Mesenchymal stem cell (in vitro differentiated cells and primary cell): ENCODE data around the gene PAPPA.

Experiments used
- DNase-seq: peaks from one replicate; pipeline ENCODE4 v3.0.0-alpha.2; 2013
- H2AFZ ChIP-seq: one replicate; pipeline ENCODE4 v1.6.1; 2013; ENCODE audit warnings: low read depth, mild to moderate bottlenecking, control low read depth, inconsistent platforms, low read length, moderate library complexity
- H2AK5ac ChIP-seq: 2 replicates; pipeline ENCODE4 v1.6.1; 2013; ENCODE audit warnings: low read length, moderate library complexity, mild to moderate bottlenecking, inconsistent platforms; ENCODE audit not compliant: severe bottlenecking
- H2BK120ac ChIP-seq: one replicate; pipeline ENCODE4 v1.6.1; 2013; ENCODE audit warnings: low read depth, mild to moderate bottlenecking, inconsistent platforms, low read length, moderate library complexity
- H2BK12ac ChIP-seq, 2 experiments: one replicate each; pipeline ENCODE4 v1.6.1; 2013; ENCODE audit warnings: inconsistent platforms in 2 of 2, low read length in 2 of 2, mild to moderate bottlenecking in 2 of 2, moderate library complexity in 2 of 2, control low read depth in 1 of 2
- H2BK15ac ChIP-seq: one replicate; pipeline ENCODE4 v1.6.1; 2013; ENCODE audit warnings: mild to moderate bottlenecking, low read depth, inconsistent platforms; ENCODE audit not compliant: poor library complexity, severe bottlenecking
- H2BK5ac ChIP-seq: 2 replicates; pipeline ENCODE4 v1.6.1; 2013; ENCODE audit warnings: low read depth, mild to moderate bottlenecking, low read length, control low read depth, inconsistent platforms; ENCODE audit not compliant: poor library complexity, severe bottlenecking
- H3K14ac ChIP-seq, 2 experiments: one replicate each; pipeline ENCODE4 v1.6.1; 2013; ENCODE audit warnings: inconsistent platforms in 2 of 2, low read length in 2 of 2, control low read depth in 1 of 2, mild to moderate bottlenecking in 1 of 2, moderate library complexity in 1 of 2
- H3K18ac ChIP-seq, 2 experiments: one replicate each; pipeline ENCODE4 v1.6.1; 2013; ENCODE audit warnings: inconsistent platforms in 2 of 2, low read length in 2 of 2, control low read depth in 1 of 2, low read depth in 1 of 2, mild to moderate bottlenecking in 1 of 2
- H3K23ac ChIP-seq, 2 experiments: one replicate each; pipeline ENCODE4 v1.6.1; 2013; ENCODE audit warnings: inconsistent platforms in 2 of 2, low read length in 2 of 2, mild to moderate bottlenecking in 2 of 2, moderate library complexity in 2 of 2, control low read depth in 1 of 2
- H3K27ac ChIP-seq: 2 replicates; pipeline ENCODE4 v1.5.1; 2013; ENCODE audit warnings: mild to moderate bottlenecking, moderate library complexity, low read length, control low read depth, inconsistent platforms; ENCODE audit not compliant: poor library complexity, severe bottlenecking
- H3K27me3 ChIP-seq, 2 experiments: 2 replicates each; pipeline versions ENCODE4 v1.6.1 to v1.7.0; 2013; ENCODE audit warnings: low read length in 2 of 2, mild to moderate bottlenecking in 2 of 2, moderate library complexity in 2 of 2, control low read depth in 1 of 2, inconsistent platforms in 1 of 2; ENCODE audit not compliant: control insufficient read depth in 1 of 2, insufficient read depth in 1 of 2
- H3K36me3 ChIP-seq, 2 experiments: 2 replicates each; pipeline versions ENCODE4 v1.6.1 to v1.7.0; 2013; ENCODE audit warnings: low read length in 2 of 2, control low read depth in 1 of 2, inconsistent platforms in 1 of 2, low read depth in 1 of 2, mild to moderate bottlenecking in 1 of 2; ENCODE audit not compliant: insufficient read depth in 2 of 2, control insufficient read depth in 1 of 2
- H3K4ac ChIP-seq, 2 experiments: one replicate each; pipeline ENCODE4 v1.6.1; 2013; ENCODE audit warnings: inconsistent platforms in 2 of 2, low read length in 2 of 2, mild to moderate bottlenecking in 2 of 2, moderate library complexity in 2 of 2, control low read depth in 1 of 2, low read depth in 1 of 2
- H3K4me1 ChIP-seq: 2 replicates; pipeline ENCODE4 v1.6.1; 2013; ENCODE audit warnings: low read depth, low read length, control low read depth; ENCODE audit not compliant: control insufficient read depth, insufficient read depth
- H3K4me2 ChIP-seq: 2 replicates; pipeline ENCODE4 v1.6.1; 2013; ENCODE audit warnings: low read length, mild to moderate bottlenecking, inconsistent platforms; ENCODE audit not compliant: poor library complexity, severe bottlenecking
- H3K4me3 ChIP-seq, 2 experiments: 2 replicates each; pipeline versions ENCODE4 v1.5.1 to v1.7.0; 2013; ENCODE audit warnings: low read length in 2 of 2, mild to moderate bottlenecking in 2 of 2, control low read depth in 1 of 2, low read depth in 1 of 2; ENCODE audit not compliant: insufficient read depth in 1 of 2
- H3K79me1 ChIP-seq: replicated peaks from 2 replicates; pipeline ENCODE4 v1.6.1; 2013; ENCODE audit warnings: mild to moderate bottlenecking, control low read depth, low read length, inconsistent platforms; ENCODE audit not compliant: poor library complexity, severe bottlenecking
- H3K9ac ChIP-seq: 2 replicates; pipeline ENCODE4 v1.7.0; 2013; ENCODE audit warnings: mild to moderate bottlenecking, low read length, moderate library complexity
- H3K9me3 ChIP-seq: 2 replicates; pipeline ENCODE4 v1.7.0; 2013; ENCODE audit warnings: mild to moderate bottlenecking, low read length; ENCODE audit not compliant: control insufficient read depth
- H4K8ac ChIP-seq: one replicate; pipeline ENCODE4 v1.6.1; 2013; ENCODE audit warnings: inconsistent platforms, mild to moderate bottlenecking, low read length, moderate library complexity
- H4K91ac ChIP-seq: one replicate; pipeline ENCODE4 v1.6.1; 2013; ENCODE audit warnings: mild to moderate bottlenecking, low read length, inconsistent platforms
- WGBS: methylation state at CpG from one replicate; pipeline ENCODE4 v1.1.7; 2013; ENCODE audit warnings: mixed read lengths; 5-methylcytosine and 5-hydroxymethylcytosine counted together

PAPPA gene

GRCh38 chr9:116250891-116251290 is 97.3 kb downstream of the PAPPA start:
- Histone ChIP-seq H2BK15ac (no peak overlapping the region), H3K4ac (no peak overlapping the region), H2BK5ac (no peak overlapping the region), H2AK5ac (peak overlapping the region; percentile 42), H3K9me3 (no peaks in the 10 kb centered on the region), H3K79me1 (peaks cover 3% of the 10 kb centered on the region), H2BK120ac (no peak overlapping the region), H2BK12ac (no peak overlapping the region), H2AFZ (no peak overlapping the region), H3K36me3 (peaks cover 4 to 58% of the 10 kb centered on the region in 2 experiments), H3K9ac (peak overlapping the region; percentile 34), H3K14ac (no peak overlapping the region), H4K8ac (no peak overlapping the region), H3K4me3 (peak overlapping the region in 1 of 2 experiments; percentile 9), H3K27me3 (no peaks in the 10 kb centered on the region), H3K18ac (no peak overlapping the region), H4K91ac (no peak overlapping the region), H3K4me1 (peaks cover 6% of the 10 kb centered on the region), H3K4me2 (no peak overlapping the region), H3K23ac (no peak overlapping the region), H3K27ac (peak overlapping the region; percentile 12)
- WGBS, result 100% methylated on average over 2 of the region's 4 CpGs
- DNase-seq, result peak; percentile 28

- H3K4ac ChIP-seq, result no peak overlapping the region
- peak overlapping the region; percentile 34 for H3K9ac ChIP-seq
- H2BK5ac ChIP-seq, result no peak overlapping the region
- H4K8ac ChIP-seq, result no peak overlapping the region
- H3K79me1 ChIP-seq, result peaks cover 3% of the 10 kb centered on the region
- no peak overlapping the region for H3K27ac ChIP-seq
- no peak overlapping the region for H2AFZ ChIP-seq
- H3K14ac ChIP-seq, result no peak overlapping the region
- H2BK120ac ChIP-seq, result no peak overlapping the region
- no peak overlapping the region for H4K91ac ChIP-seq
- no peaks in the 10 kb centered on the region for H3K9me3 ChIP-seq
- H2AK5ac ChIP-seq, result peak overlapping the region; percentile 74
- H2BK12ac ChIP-seq, result no peak overlapping the region
- peak overlapping the region in 1 of 2 experiments; percentile 67 for H3K18ac ChIP-seq
- H3K4me3 ChIP-seq, result no peak overlapping the region
- WGBS, result 75% methylated on average over 5 of the region's 5 CpGs
- no peak overlapping the region for H2BK15ac ChIP-seq
- no peak overlapping the region for H3K4me2 ChIP-seq
- no peak overlapping the region for H3K23ac ChIP-seq
- no peaks in the 10 kb centered on the region for H3K27me3 ChIP-seq
- H3K36me3 ChIP-seq, result peaks cover 4 to 53% of the 10 kb centered on the region in 2 experiments
- DNase-seq, result no peak
- peaks cover 6% of the 10 kb centered on the region for H3K4me1 ChIP-seq
Measured at GRCh38 chr9:116251366-116251765, 97.8 kb downstream of the PAPPA start.

GRCh38 chr9:116260531-116260930 is 106.9 kb downstream of the PAPPA start:
- no peak overlapping the region for H2AFZ ChIP-seq
- H3K4me2 ChIP-seq, result no peak overlapping the region
- no peak overlapping the region for H3K23ac ChIP-seq
- H3K27me3 ChIP-seq, result no peaks in the 10 kb centered on the region
- WGBS, result 86% methylated on average over 1 of the region's 2 CpGs
- no peak overlapping the region for H4K91ac ChIP-seq
- H4K8ac ChIP-seq, result no peak overlapping the region
- no peaks in the 10 kb centered on the region for H3K9me3 ChIP-seq
- no peak overlapping the region for H3K4ac ChIP-seq
- H3K4me1 ChIP-seq, result no peaks in the 10 kb centered on the region
- no peak overlapping the region for H2BK5ac ChIP-seq
- H2BK120ac ChIP-seq, result no peak overlapping the region
- no peak overlapping the region for H2BK15ac ChIP-seq
- peaks cover 0 to 30% of the 10 kb centered on the region in 2 experiments for H3K36me3 ChIP-seq
- H3K14ac ChIP-seq, result no peak overlapping the region
- H3K18ac ChIP-seq, result no peak overlapping the region
- no peak overlapping the region for H2BK12ac ChIP-seq
- no peak overlapping the region for H3K4me3 ChIP-seq
- H3K79me1 ChIP-seq, result no peaks in the 10 kb centered on the region
- H3K27ac ChIP-seq, result no peak overlapping the region
- no peak overlapping the region for H2AK5ac ChIP-seq
- H3K9ac ChIP-seq, result no peak overlapping the region
- DNase-seq, result no peak

- H2BK120ac ChIP-seq, result no peak overlapping the region
- H3K36me3 ChIP-seq, result peaks cover 0 to 48% of the 10 kb centered on the region in 2 experiments
- no peaks in the 10 kb centered on the region for H3K27me3 ChIP-seq
- peak overlapping the region; percentile 70 for H2AK5ac ChIP-seq
- H3K23ac ChIP-seq, result no peak overlapping the region
- H3K18ac ChIP-seq, result peak overlapping the region; percentile 46 to 49
- H2BK12ac ChIP-seq, result no peak overlapping the region
- H3K14ac ChIP-seq, result no peak overlapping the region
- H3K4ac ChIP-seq, result no peak overlapping the region
- H3K4me3 ChIP-seq, result no peak overlapping the region
- H3K4me2 ChIP-seq, result no peak overlapping the region
- no peak overlapping the region for H2BK5ac ChIP-seq
- no peak overlapping the region for H2BK15ac ChIP-seq
- no peaks in the 10 kb centered on the region for H3K4me1 ChIP-seq
- H3K9me3 ChIP-seq, result no peaks in the 10 kb centered on the region
- 85% methylated on average over 5 of the region's 5 CpGs for WGBS
- no peak overlapping the region for H3K9ac ChIP-seq
- H3K27ac ChIP-seq, result no peak overlapping the region
- no peak overlapping the region for H2AFZ ChIP-seq
- H3K79me1 ChIP-seq, result no peaks in the 10 kb centered on the region
- no peak overlapping the region for H4K91ac ChIP-seq
- DNase-seq, result no peak
- no peak overlapping the region for H4K8ac ChIP-seq
Measured at GRCh38 chr9:116262448-116262847, 108.9 kb downstream of the PAPPA start.
